ENCODE measurements around the gene BCL11A.
"Not testable (repeated sequence)": the region's sequence is repeated elsewhere in the genome, so short reads cannot be mapped to it uniquely, and the experiment has no call there.

BCL11A gene

GRCh38 chr2:60426880-60427279, 126.6 kb downstream of the BCL11A start:
- no peaks in the 10 kb centered on the region for H3K9me3 ChIP-seq (ENCODE audit: insufficient read depth, low read length)
- H3K9ac ChIP-seq (ENCODE audit: insufficient read length, low read depth) = no peak overlapping the region
- H3K27me3 ChIP-seq (ENCODE audit: insufficient read depth, insufficient read length) = no peaks in the 10 kb centered on the region
- H3K4me1 ChIP-seq (ENCODE audit: insufficient read depth, insufficient read length) = no peaks in the 10 kb centered on the region
- peaks cover 27% of the 10 kb centered on the region for H3K36me3 ChIP-seq (ENCODE audit: insufficient read depth, insufficient read length, low read length)
- H3K4me3 ChIP-seq (ENCODE audit: insufficient read length, low read depth) = no peak overlapping the region
- TF ChIP-seq YY1 (IDR thresholded peaks at IDR 0.05; ENCODE audit: insufficient read depth, insufficient read length) (no peak), SUZ12 (IDR thresholded peaks at IDR 0.05; ENCODE audit: extremely low read depth, insufficient read depth, insufficient read length) (no peak), ZNF274 (IDR thresholded peaks at IDR 0.05; ENCODE audit: low read depth, low read length) (no peak)
- no peak for DNase-seq (ENCODE audit: low read depth, low spot score)

DNA sequence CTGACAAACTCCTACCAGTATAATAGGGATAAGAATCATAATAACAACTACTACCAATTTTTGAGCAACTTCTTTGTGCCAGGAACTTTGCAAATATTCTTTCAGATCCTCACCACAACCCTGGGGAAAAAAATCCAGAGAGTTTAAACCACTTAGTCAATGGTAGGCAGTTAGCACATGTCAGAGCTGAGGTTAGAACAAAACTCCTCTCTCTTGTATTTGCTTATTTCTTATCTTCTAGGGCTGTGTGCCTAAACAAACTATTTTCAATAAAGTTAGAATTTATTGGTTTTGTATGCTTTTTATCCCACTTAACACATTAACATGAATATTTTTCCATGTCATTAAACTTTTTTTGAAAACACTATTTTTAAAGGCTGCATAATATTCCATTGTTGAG, 127.1 kb downstream of the BCL11A start:
- Histone ChIP-seq H3K4me1 (ENCODE audit: insufficient read depth, insufficient read length) (no peaks in the 10 kb centered on the region), H3K9ac (ENCODE audit: insufficient read length, low read depth) (no peak overlapping the region), H3K36me3 (ENCODE audit: insufficient read depth, insufficient read length, low read length) (peaks cover 27% of the 10 kb centered on the region), H3K9me3 (ENCODE audit: insufficient read depth, low read length) (no peaks in the 10 kb centered on the region), H3K4me3 (ENCODE audit: insufficient read length, low read depth) (no peak overlapping the region), H3K27me3 (ENCODE audit: insufficient read depth, insufficient read length) (no peaks in the 10 kb centered on the region)
- TF ChIP-seq ZNF274 (IDR thresholded peaks at IDR 0.05; ENCODE audit: low read depth, low read length) (no peak), SUZ12 (IDR thresholded peaks at IDR 0.05; ENCODE audit: extremely low read depth, insufficient read depth, insufficient read length) (no peak), YY1 (IDR thresholded peaks at IDR 0.05; ENCODE audit: insufficient read depth, insufficient read length) (no peak)
- no peak for DNase-seq (ENCODE audit: low read depth, low spot score)

- Histone ChIP-seq H3K4me3 (ENCODE audit: insufficient read length, low read depth) (no peak overlapping the region), H3K4me1 (ENCODE audit: insufficient read depth, insufficient read length) (no peaks in the 10 kb centered on the region), H3K9ac (ENCODE audit: insufficient read length, low read depth) (no peak overlapping the region), H3K27me3 (ENCODE audit: insufficient read depth, insufficient read length) (no peaks in the 10 kb centered on the region), H3K9me3 (ENCODE audit: insufficient read depth, low read length) (no peaks in the 10 kb centered on the region), H3K36me3 (ENCODE audit: insufficient read depth, insufficient read length, low read length) (peaks cover 27% of the 10 kb centered on the region)
- DNase-seq (ENCODE audit: low read depth, low spot score) = no peak
- no peak for TF ChIP-seq SUZ12 (IDR thresholded peaks at IDR 0.05; ENCODE audit: extremely low read depth, insufficient read depth, insufficient read length)
- no peak for TF ChIP-seq YY1 (IDR thresholded peaks at IDR 0.05; ENCODE audit: insufficient read depth, insufficient read length)
- no peak for TF ChIP-seq ZNF274 (IDR thresholded peaks at IDR 0.05; ENCODE audit: low read depth, low read length)
Observed at GRCh38 chr2:60424233-60424632, 129.2 kb downstream of the BCL11A start.

DNA sequence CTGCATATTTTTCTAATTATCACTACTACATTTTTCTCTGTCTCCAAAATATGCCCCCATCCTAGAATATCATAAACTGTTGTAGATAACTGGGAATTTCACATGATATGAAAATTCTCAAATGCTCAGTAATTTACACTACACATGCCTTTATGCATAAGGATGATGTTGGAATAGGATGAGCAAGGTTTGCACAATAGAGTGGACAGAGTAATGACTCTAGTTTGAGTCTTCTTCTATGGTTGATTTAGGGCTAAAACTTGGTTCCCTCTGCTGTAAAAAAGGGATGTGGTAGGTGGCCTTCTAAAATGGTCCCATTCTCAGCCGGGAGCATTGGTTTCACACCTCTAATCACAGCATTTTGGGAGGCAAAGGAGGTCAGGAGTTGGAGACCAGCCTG, 129.9 kb downstream of the BCL11A start:
- no peaks in the 10 kb centered on the region for H3K9me3 ChIP-seq (ENCODE audit: insufficient read depth, low read length)
- no peaks in the 10 kb centered on the region for H3K4me1 ChIP-seq (ENCODE audit: insufficient read depth, insufficient read length)
- TF ChIP-seq SUZ12 (IDR thresholded peaks at IDR 0.05; ENCODE audit: extremely low read depth, insufficient read depth, insufficient read length) (no peak), ZNF274 (IDR thresholded peaks at IDR 0.05; ENCODE audit: low read depth, low read length) (no peak), YY1 (IDR thresholded peaks at IDR 0.05; ENCODE audit: insufficient read depth, insufficient read length) (no peak)
- DNase-seq (ENCODE audit: low read depth, low spot score) = no peak
- peaks cover 27% of the 10 kb centered on the region for H3K36me3 ChIP-seq (ENCODE audit: insufficient read depth, insufficient read length, low read length)
- no peaks in the 10 kb centered on the region for H3K27me3 ChIP-seq (ENCODE audit: insufficient read depth, insufficient read length)
- H3K9ac ChIP-seq (ENCODE audit: insufficient read length, low read depth) = no peak overlapping the region
- H3K4me3 ChIP-seq (ENCODE audit: insufficient read length, low read depth) = no peak overlapping the region

GRCh38 chr2:60422826-60423483, 130.5 kb downstream of the BCL11A start:
- H3K9me3 ChIP-seq (ENCODE audit: insufficient read depth, low read length) = no peaks in the 10 kb centered on the region
- TF ChIP-seq YY1 (IDR thresholded peaks at IDR 0.05; ENCODE audit: insufficient read depth, insufficient read length) (no peak), SUZ12 (IDR thresholded peaks at IDR 0.05; ENCODE audit: extremely low read depth, insufficient read depth, insufficient read length) (no peak), ZNF274 (IDR thresholded peaks at IDR 0.05; ENCODE audit: low read depth, low read length) (no peak)
- DNase-seq (ENCODE audit: low read depth, low spot score) = peak; percentile 39
- H3K4me3 ChIP-seq (ENCODE audit: insufficient read length, low read depth) = no peak overlapping the region
- H3K27me3 ChIP-seq (ENCODE audit: insufficient read depth, insufficient read length) = no peaks in the 10 kb centered on the region
- H3K9ac ChIP-seq (ENCODE audit: insufficient read length, low read depth) = no peak overlapping the region
- H3K4me1 ChIP-seq (ENCODE audit: insufficient read depth, insufficient read length) = no peaks in the 10 kb centered on the region
- H3K36me3 ChIP-seq (ENCODE audit: insufficient read depth, insufficient read length, low read length) = peaks cover 27% of the 10 kb centered on the region

GRCh38 chr2:60417210-60417609, 136.2 kb downstream of the BCL11A start:
- not testable (repeated sequence) for H3K27me3 ChIP-seq (ENCODE audit: insufficient read depth, insufficient read length); H3K9ac ChIP-seq (ENCODE audit: insufficient read length, low read depth); H3K4me1 ChIP-seq (ENCODE audit: insufficient read depth, insufficient read length); DNase-seq (ENCODE audit: low read depth, low spot score); H3K9me3 ChIP-seq (ENCODE audit: insufficient read depth, low read length); H3K36me3 ChIP-seq (ENCODE audit: insufficient read depth, insufficient read length, low read length)
- peak overlapping the region; percentile 27 for H3K4me3 ChIP-seq (ENCODE audit: insufficient read length, low read depth)

GRCh38 chr2:60416221-60417008, 137.0 kb downstream of the BCL11A start:
- no peaks in the 10 kb centered on the region for H3K27me3 ChIP-seq (ENCODE audit: insufficient read depth, insufficient read length)
- no peak overlapping the region for H3K4me3 ChIP-seq (ENCODE audit: insufficient read length, low read depth)
- H3K9ac ChIP-seq (ENCODE audit: insufficient read length, low read depth) = no peak overlapping the region
- no peak for DNase-seq (ENCODE audit: low read depth, low spot score)
- TF ChIP-seq SUZ12 (IDR thresholded peaks at IDR 0.05; ENCODE audit: extremely low read depth, insufficient read depth, insufficient read length) (no peak), ZNF274 (IDR thresholded peaks at IDR 0.05; ENCODE audit: low read depth, low read length) (no peak)
- H3K9me3 ChIP-seq (ENCODE audit: insufficient read depth, low read length) = peaks cover 8% of the 10 kb centered on the region
- no peaks in the 10 kb centered on the region for H3K36me3 ChIP-seq (ENCODE audit: insufficient read depth, insufficient read length, low read length)
- peaks cover 6% of the 10 kb centered on the region for H3K4me1 ChIP-seq (ENCODE audit: insufficient read depth, insufficient read length)
